ENCODE data around the gene PPFIA2.
A peak's percentile ranks its signal among the peaks of the same experiment; 100 is the strongest.

Gene PPFIA2

GRCh38 chr12:81337886-81338285 is 421.3 kb downstream of the PPFIA2 start:
- DNase-seq (ENCODE audit: extremely low read depth, low read depth) = no peak
- TF ChIP-seq, protein P1, sequence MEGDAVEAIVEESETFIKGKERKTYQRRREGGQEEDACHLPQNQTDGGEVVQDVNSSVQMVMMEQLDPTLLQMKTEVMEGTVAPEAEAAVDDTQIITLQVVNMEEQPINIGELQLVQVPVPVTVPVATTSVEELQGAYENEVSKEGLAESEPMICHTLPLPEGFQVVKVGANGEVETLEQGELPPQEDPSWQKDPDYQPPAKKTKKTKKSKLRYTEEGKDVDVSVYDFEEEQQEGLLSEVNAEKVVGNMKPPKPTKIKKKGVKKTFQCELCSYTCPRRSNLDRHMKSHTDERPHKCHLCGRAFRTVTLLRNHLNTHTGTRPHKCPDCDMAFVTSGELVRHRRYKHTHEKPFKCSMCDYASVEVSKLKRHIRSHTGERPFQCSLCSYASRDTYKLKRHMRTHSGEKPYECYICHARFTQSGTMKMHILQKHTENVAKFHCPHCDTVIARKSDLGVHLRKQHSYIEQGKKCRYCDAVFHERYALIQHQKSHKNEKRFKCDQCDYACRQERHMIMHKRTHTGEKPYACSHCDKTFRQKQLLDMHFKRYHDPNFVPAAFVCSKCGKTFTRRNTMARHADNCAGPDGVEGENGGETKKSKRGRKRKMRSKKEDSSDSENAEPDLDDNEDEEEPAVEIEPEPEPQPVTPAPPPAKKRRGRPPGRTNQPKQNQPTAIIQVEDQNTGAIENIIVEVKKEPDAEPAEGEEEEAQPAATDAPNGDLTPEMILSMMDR (IDR thresholded peaks at IDR 0.05; ENCODE audit: low read depth, low read length) = no peak

GRCh38 chr12:81333812-81334211 is 425.3 kb downstream of the PPFIA2 start:
- DNase-seq (ENCODE audit: extremely low read depth, low read depth) = no peak
- TF ChIP-seq, protein P1 (IDR thresholded peaks at IDR 0.05; ENCODE audit: low read depth, low read length) = no peak

GRCh38 chr12:81332054-81332453 is 427.1 kb downstream of the PPFIA2 start:
- TF ChIP-seq, protein P1 (IDR thresholded peaks at IDR 0.05; ENCODE audit: low read depth, low read length) = no peak
- DNase-seq (ENCODE audit: extremely low read depth, low read depth) = no peak

- TF ChIP-seq, protein P1 (IDR thresholded peaks at IDR 0.05; ENCODE audit: low read depth, low read length) = no peak
- no peak for DNase-seq (ENCODE audit: extremely low read depth, low read depth)
These were observed 428.7 kb downstream of the PPFIA2 start for GRCh38 chr12:81330480-81330879.

- DNase-seq (ENCODE audit: extremely low read depth, low read depth) = no peak
- TF ChIP-seq, protein P1 (IDR thresholded peaks at IDR 0.05; ENCODE audit: low read depth, low read length) = peak; percentile 18
These were observed 430.1 kb downstream of the PPFIA2 start for GRCh38 chr12:81329085-81329484.

GRCh38 chr12:81327425-81327824 is 431.7 kb downstream of the PPFIA2 start:
- DNase-seq (ENCODE audit: extremely low read depth, low read depth) = no peak
- TF ChIP-seq, protein P1 (IDR thresholded peaks at IDR 0.05; ENCODE audit: low read depth, low read length) = no peak

DNA sequence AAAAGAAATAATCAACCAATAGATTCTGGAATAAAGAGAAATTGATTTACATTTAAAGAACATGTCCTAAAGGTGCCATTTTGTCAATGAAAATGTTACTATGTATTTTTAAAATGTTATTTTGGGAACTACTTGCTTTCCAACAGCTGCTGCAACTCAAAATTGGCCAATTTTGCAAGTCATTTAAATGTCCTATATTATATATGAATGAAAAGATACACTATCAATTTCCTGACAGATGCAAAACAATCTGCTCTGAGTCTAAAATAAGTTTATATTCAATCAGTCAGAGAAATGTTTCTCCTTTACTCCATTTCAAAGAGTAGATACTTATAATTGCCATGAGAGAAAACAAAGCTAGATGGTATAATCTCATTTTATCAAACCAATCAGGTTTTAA is 434.1 kb downstream of the PPFIA2 start:
- TF ChIP-seq, protein P1 (IDR thresholded peaks at IDR 0.05; ENCODE audit: low read depth, low read length) = no peak

More for the DNA sequence above, 434.1 kb downstream of the PPFIA2 start:
- DNase-seq (ENCODE audit: extremely low read depth, low read depth) = no peak

Measured in AG09319 (cell line).